ENCODE results near the gene C16orf46. TPM values are rescaled to one million over a fixed set of nuclear protein-coding genes. Genes with fewer than 3 reads are reported as not detected.

C16orf46 gene
- total and polyA plus RNA-seq, 2 of the 4 experiments (the other 2 are of a cell fraction), result 0.27 to 0.72 TPM

- Histone ChIP-seq H3K56ac (ENCODE audit: extremely low read depth, insufficient read depth, low read length) (no peak overlapping the region), H3K9me3 (ENCODE audit: control insufficient read depth, insufficient read depth, low read length) (no peaks in the 10 kb centered on the region), H2AK9ac (replicated peaks; ENCODE audit: low read depth, low read length, poor library complexity) (no peak overlapping the region), H4K20me1 (ENCODE audit: insufficient read depth, low read length) (no peaks in the 10 kb centered on the region), H3K4ac (ENCODE audit: low read depth, low read length) (no peak overlapping the region), H3K4me1 (ENCODE audit: control insufficient read depth, insufficient read depth, low read length) (no peaks in the 10 kb centered on the region), H3K23ac (ENCODE audit: low read depth, low read length) (no peak overlapping the region), H3K4me2 (ENCODE audit: low read depth, low read length) (no peak overlapping the region), H2AK5ac (ENCODE audit: low read depth, low read length) (no peak overlapping the region), H2BK5ac (ENCODE audit: low read depth, low read length, poor library complexity, severe bottlenecking) (no peak overlapping the region), H3K27me3 (ENCODE audit: control insufficient read depth, insufficient read depth, low read length) (no peaks in the 10 kb centered on the region; the same call in 1 of the 2 replicates), H3K4me3 (ENCODE audit: insufficient read depth, low read depth, low read length) (no peak overlapping the region), H2BK120ac (ENCODE audit: low read depth, low read length) (no peak overlapping the region), H4K5ac (ENCODE audit: low read depth, low read length) (no peak overlapping the region), H3K79me1 (ENCODE audit: low read depth in 1 of 2, low read length in 2 of 2) (no peaks in the 10 kb centered on the region), H3K14ac (replicated peaks; ENCODE audit: low read depth, low read length) (no peak overlapping the region), H3K36me3 (ENCODE audit: control insufficient read depth, insufficient read depth, low read length) (no peaks in the 10 kb centered on the region), H3K18ac (ENCODE audit: low read depth, low read length) (no peak overlapping the region), H2BK15ac (ENCODE audit: low read depth, low read length) (no peak overlapping the region), H3K9ac (ENCODE audit: low read depth, low read length) (no peak overlapping the region), H3K27ac (ENCODE audit: insufficient read depth, low read length) (no peak overlapping the region), H2BK20ac (ENCODE audit: low read depth, low read length) (no peak overlapping the region), H4K91ac (ENCODE audit: insufficient read depth, low read depth, low read length) (no peak overlapping the region), H3K9me1 (ENCODE audit: insufficient read depth, low read length) (no peaks in the 10 kb centered on the region), H2AFZ (replicated peaks; ENCODE audit: low read length, poor library complexity) (no peak overlapping the region), H4K8ac (ENCODE audit: low read depth in 2 of 2, low read length in 2 of 2) (no peak overlapping the region)
- WGBS, 2 experiments (ENCODE audit: extremely low coverage in 2 of 2, insufficient read length in 1 of 2), result no CpG with 5 or more reads among the region's 9 CpGs
- in situ Hi-C loops (cut with MboI; ENCODE audit: low sequenced_read_pairs), result no loop called here
- BruUV-seq (replicated peaks), result no TSS peak
- POLR2A ChIA-PET (ENCODE audit: unreplicated experiment), result no interaction called here
- CTCF ChIA-PET, result interaction anchor here (0.6 kb wide), 1 partner anchor 104 kb away, joined by 8 read pairs; no protein-coding TSS in a partner anchor
- TF ChIP-seq MXI1 (IDR thresholded peaks at IDR 0.05; ENCODE audit: borderline replicate concordance, low read depth, low read length) (no peak), CEBPB (IDR thresholded peaks at IDR 0.05; ENCODE audit: low read depth, low read length) (no peak), ELK1 (IDR thresholded peaks at IDR 0.05; ENCODE audit: borderline replicate concordance, low read depth, low read length) (no peak), RFX5 (IDR thresholded peaks at IDR 0.05; ENCODE audit: low read depth, low read length) (no peak), RCOR1 (IDR thresholded peaks at IDR 0.05; ENCODE audit: insufficient replicate concordance, low read length) (no peak), POLR2A (IDR thresholded peaks at IDR 0.05; ENCODE audit: low read depth, low read length) (no peak), USF2 (IDR thresholded peaks at IDR 0.05; ENCODE audit: low read depth, low read length) (no peak), RAD21 (IDR thresholded peaks at IDR 0.05; ENCODE audit: low read length) (no peak), CTCF (conservative IDR thresholded peaks at IDR 0.05; ENCODE audit: low read depth, low read length) (no peak), MAZ (IDR thresholded peaks at IDR 0.05; ENCODE audit: borderline replicate concordance, low read depth, low read length) (no peak)
- intact Hi-C loops (cut with micrococcal nuclease), result no loop called here
- no peak for DNase-seq
- dilution Hi-C loops (cut with HindIII; ENCODE audit: low sequenced_read_pairs, unreplicated experiment), result no loop called here
- ATAC-seq (ENCODE audit: low read depth), result no peak
These were observed 24.7 kb upstream of the C16orf46 start for GRCh38 chr16:81101702-81102101.
